IMR-90 (cell line): ENCODE results near the gene ELMO1. TPM values are rescaled to one million over a fixed set of nuclear protein-coding genes. Genes with fewer than 3 reads are reported as not detected.

Source experiments
- ATAC-seq: fragments of 200-7000 bp; cut with Tn5 transposase; 2 replicates; pipeline ENCODE4 v1.9.1; 2020; ENCODE audit warnings: low read depth, mild to moderate bottlenecking, moderate library complexity
- BruUV-seq: library from RNA; stranded (reverse); fragments of 400-500 nt; replicated peaks from 2 replicates; lab custom pipeline; 2021; lab: Mats Ljungman, UMichigan
- CTCF ChIA-PET: fragments of 300-600 bp; formaldehyde crosslinking; extraction: SDS; loops from one replicate; lab custom pipeline; 2021; ENCODE audit warnings: antibody characterized with exemption; lab: Yijun Ruan, JAX
- POLR2A ChIA-PET: fragments of 300-600 bp; sonication (Branson Sonifier 250); formaldehyde crosslinking; loops from one replicate; lab custom pipeline; 2022; ENCODE audit warnings: antibody characterized with exemption; ENCODE audit not compliant: unreplicated experiment; lab: Charles Lee
- DNase-seq: peaks from one replicate; pipeline ENCODE4 v3.0.0; 2013
- H2AFZ ChIP-seq: replicated peaks from 2 replicates; pipeline ENCODE3; 2013; ENCODE audit warnings: low read length, mild to moderate bottlenecking; ENCODE audit not compliant: poor library complexity
- H2AK5ac ChIP-seq: 2 replicates; pipeline ENCODE4 v1.6.1; 2013; ENCODE audit warnings: low read depth, low read length, inconsistent platforms
- H2AK9ac ChIP-seq: replicated peaks from 2 replicates; pipeline ENCODE3; 2013; ENCODE audit warnings: mild to moderate bottlenecking, low read depth, low read length, moderate library complexity; ENCODE audit not compliant: poor library complexity
- H2BK120ac ChIP-seq: 2 replicates; pipeline ENCODE4 v1.6.1; 2013; ENCODE audit warnings: low read depth, low read length, inconsistent platforms
- H2BK15ac ChIP-seq: 3 replicates; pipeline ENCODE4 v1.6.1; 2013; ENCODE audit warnings: low read depth, low read length, inconsistent platforms
- H2BK20ac ChIP-seq: 2 replicates; pipeline ENCODE4 v1.6.1; 2013; ENCODE audit warnings: low read depth, mild to moderate bottlenecking, inconsistent platforms, low read length, moderate library complexity
- H2BK5ac ChIP-seq: 2 replicates; pipeline ENCODE4 v1.6.1; 2013; ENCODE audit warnings: mild to moderate bottlenecking, low read depth, low read length, inconsistent platforms; ENCODE audit not compliant: poor library complexity, severe bottlenecking
- H3K14ac ChIP-seq: replicated peaks from 2 replicates; pipeline ENCODE4 v1.6.1; 2013; ENCODE audit warnings: low read depth, low read length, inconsistent platforms
- H3K18ac ChIP-seq: 2 replicates; pipeline ENCODE4 v1.6.1; 2013; ENCODE audit warnings: low read depth, low read length, control low read depth
- H3K23ac ChIP-seq: 2 replicates; pipeline ENCODE4 v1.6.1; 2013; ENCODE audit warnings: low read depth, low read length, inconsistent platforms
- H3K27ac ChIP-seq: 2 replicates; pipeline ENCODE4 v1.5.1; 2013; ENCODE audit warnings: mild to moderate bottlenecking, control low read depth, low read length; ENCODE audit not compliant: insufficient read depth
- H3K27me3 ChIP-seq: 2 replicates; pipeline ENCODE4 v1.6.1; 2013; ENCODE audit warnings: low read length; ENCODE audit not compliant: control insufficient read depth, insufficient read depth
- H3K36me3 ChIP-seq: 2 replicates; pipeline ENCODE4 v1.6.1; 2013; ENCODE audit warnings: low read length, mixed read lengths; ENCODE audit not compliant: control insufficient read depth, insufficient read depth
- H3K4ac ChIP-seq: 2 replicates; pipeline ENCODE4 v1.6.1; 2013; ENCODE audit warnings: low read depth, low read length, inconsistent platforms
- H3K4me1 ChIP-seq: 2 replicates; pipeline ENCODE4 v1.6.1; 2013; ENCODE audit warnings: low read length, mixed read lengths; ENCODE audit not compliant: control insufficient read depth, insufficient read depth
- H3K4me2 ChIP-seq: 2 replicates; pipeline ENCODE4 v1.6.1; 2013; ENCODE audit warnings: low read depth, mild to moderate bottlenecking, control low read depth, low read length, moderate library complexity
- H3K4me3 ChIP-seq: 2 replicates; pipeline ENCODE4 v1.5.1; 2013; ENCODE audit warnings: low read depth, mild to moderate bottlenecking, control low read depth, low read length, moderate library complexity; ENCODE audit not compliant: insufficient read depth
- H3K56ac ChIP-seq: 2 replicates; pipeline ENCODE4 v1.6.1; 2013; ENCODE audit warnings: low read length, inconsistent platforms; ENCODE audit not compliant: insufficient read depth; ENCODE audit errors: extremely low read depth
- H3K79me1 ChIP-seq, 2 experiments: 2 replicates each; pipeline ENCODE4 v1.6.1; 2013; ENCODE audit warnings: low read length in 2 of 2, inconsistent platforms in 1 of 2, low read depth in 1 of 2
- H3K9ac ChIP-seq: 2 replicates; pipeline ENCODE4 v1.6.1; 2013; ENCODE audit warnings: low read depth, low read length, control low read depth
- H3K9me1 ChIP-seq: 2 replicates; pipeline ENCODE4 v1.6.1; 2013; ENCODE audit warnings: low read length, inconsistent platforms; ENCODE audit not compliant: insufficient read depth
- H3K9me3 ChIP-seq: 2 replicates; pipeline ENCODE4 v1.6.1; 2013; ENCODE audit warnings: low read length; ENCODE audit not compliant: control insufficient read depth, insufficient read depth
- H4K20me1 ChIP-seq: 2 replicates; pipeline ENCODE4 v1.6.1; 2013; ENCODE audit warnings: low read length, inconsistent platforms; ENCODE audit not compliant: insufficient read depth
- H4K5ac ChIP-seq: 2 replicates; pipeline ENCODE4 v1.6.1; 2013; ENCODE audit warnings: mild to moderate bottlenecking, low read depth, low read length, control low read depth
- H4K8ac ChIP-seq, 2 experiments: 2 replicates each; pipeline ENCODE4 v1.6.1; 2013; ENCODE audit warnings: low read depth in 2 of 2, low read length in 2 of 2, control low read depth in 1 of 2, inconsistent platforms in 1 of 2
- H4K91ac ChIP-seq: 2 replicates; pipeline ENCODE4 v1.6.1; 2013; ENCODE audit warnings: low read depth, low read length, inconsistent platforms; ENCODE audit not compliant: insufficient read depth
- CHD1 ChIP-seq: IDR thresholded peaks from 2 replicates; pipeline ENCODE4 v1.6.1; 2012; ENCODE audit warnings: low read depth, low read length, improper control_type of control experiment
- FOS ChIP-seq: fragments of 150-350 bp; IDR thresholded peaks from 2 replicates; pipeline ENCODE4 v1.6.1; 2016; ENCODE audit warnings: low read depth, low read length
- MAFK ChIP-seq: IDR thresholded peaks from 2 replicates; pipeline ENCODE4 v1.6.1; 2012; ENCODE audit warnings: low read depth, low read length, improper control_type of control experiment
- RCOR1 ChIP-seq: IDR thresholded peaks from 2 replicates; pipeline ENCODE4 v1.6.1; 2012; ENCODE audit warnings: mild to moderate bottlenecking, low read length, improper control_type of control experiment; ENCODE audit not compliant: insufficient replicate concordance
- SMC3 ChIP-seq: fragments of 150-350 bp; IDR thresholded peaks from 2 replicates; pipeline ENCODE4 v1.6.1; 2016; ENCODE audit warnings: low read depth, mild to moderate bottlenecking, antibody characterized with exemption, low read length, moderate library complexity
- WGBS, 2 experiments: methylation state at CpG; one replicate each; pipeline versions ENCODE4 v1.1.5 to v1.1.7; 2013; ENCODE audit warnings: missing lambda C conversion rate in 2 of 2; ENCODE audit not compliant: insufficient read length in 1 of 2; ENCODE audit errors: extremely low coverage in 2 of 2; 5-methylcytosine and 5-hydroxymethylcytosine counted together
- dilution Hi-C: fragments of 300-500 bp; cut with HindIII; formaldehyde crosslinking; loops from one replicate; pipeline ENCODE4 v1.14.3; 2018; ENCODE audit warnings: low sequenced_read_pairs; ENCODE audit not compliant: unreplicated experiment
- in situ Hi-C: fragments of 300-500 bp; cut with MboI; formaldehyde crosslinking; loops from 3 replicates; pipeline ENCODE4 v1.14.3; 2019; ENCODE audit warnings: low sequenced_read_pairs, inconsistent platforms, mixed read lengths
- intact Hi-C: fragments of 100-400 bp; cut with micrococcal nuclease; formaldehyde crosslinking; loops from 2 replicates; pipeline ENCODE4 v1.10.0; 2022
- polyA plus RNA-seq, 3 experiments: library from polyadenylated mRNA; depleted of rRNA; stranded (reverse); fragments of >200 nt; gene quantifications; 2 replicates each; pipeline ENCODE4 v1.2.3, GENCODE V29; 2012; ENCODE audit warnings: low replicate concordance in 1 of 3
- total RNA-seq: library from RNA; depleted of rRNA; stranded (reverse); fragments of >200 nt; gene quantifications from 2 replicates; pipeline ENCODE4 v1.2.3, GENCODE V29; 2012

Gene ELMO1
- total and polyA plus RNA-seq, 2 of the 4 experiments (the other 2 are of a cell fraction): 0.03 TPM; not detected in 1

DNA sequence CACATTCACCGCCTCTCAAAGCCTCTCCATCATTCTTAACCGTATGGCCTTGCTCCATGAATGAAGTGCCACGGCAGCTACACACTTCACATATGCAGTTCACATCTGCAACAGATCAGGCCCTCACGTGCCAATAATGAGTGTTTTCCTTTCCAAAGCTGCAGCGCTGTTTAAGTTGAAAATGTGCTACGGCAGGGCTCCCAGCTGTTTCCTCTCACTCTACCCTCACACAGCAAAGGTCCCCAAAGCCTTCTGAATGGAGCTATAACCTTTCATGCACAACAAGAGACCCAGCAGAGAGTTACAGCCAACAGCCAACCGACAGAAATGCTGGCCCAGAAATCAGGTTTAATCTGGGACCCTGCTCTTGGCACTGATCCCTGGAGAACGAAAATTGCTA lies 236.1 kb downstream of the ELMO1 start:
- H2AK9ac ChIP-seq: no peak overlapping the region
- H3K9ac ChIP-seq: no peak overlapping the region
- H4K5ac ChIP-seq: no peak overlapping the region
- no peaks in the 10 kb centered on the region for H3K79me1 ChIP-seq
- intact Hi-C loops (no loop called here), dilution Hi-C loops (no loop called here), in situ Hi-C loops (loop anchor here (25.0 kb wide), 1 partner anchor 625 kb away; the partner anchor contains the start of gene NME8)
- H2AK5ac ChIP-seq: no peak overlapping the region
- H3K4me1 ChIP-seq: peaks cover 2% of the 10 kb centered on the region; the same call in 1 of the 2 replicates
- no peak overlapping the region for H2AFZ ChIP-seq
- no peak overlapping the region for H3K27ac ChIP-seq
- no peaks in the 10 kb centered on the region for H3K36me3 ChIP-seq
- ATAC-seq (no peak), DNase-seq (no peak)
- no peak overlapping the region for H2BK15ac ChIP-seq
- no peak overlapping the region for H3K18ac ChIP-seq
- 20% methylated on average over 1 of the region's 8 CpGs; no CpG with 5 or more reads in 1 of the 2 experiments for WGBS, 2 experiments
- no peak overlapping the region for H2BK5ac ChIP-seq
- no peak overlapping the region for H4K8ac ChIP-seq
- ChIA-PET POLR2A (no interaction called here), CTCF (no interaction called here)
- BruUV-seq: no TSS peak
- H3K27me3 ChIP-seq: no peaks in the 10 kb centered on the region
- no peaks in the 10 kb centered on the region; the same call in 1 of the 2 replicates for H3K9me1 ChIP-seq
- no peak overlapping the region for H3K4me3 ChIP-seq
- no peak overlapping the region for H3K23ac ChIP-seq
- H3K56ac ChIP-seq: no peak overlapping the region
- no peak overlapping the region for H3K4ac ChIP-seq
- H3K4me2 ChIP-seq: no peak overlapping the region
- H4K20me1 ChIP-seq: no peaks in the 10 kb centered on the region
- H3K14ac ChIP-seq: no peak overlapping the region
- no peak overlapping the region for H4K91ac ChIP-seq
- H2BK20ac ChIP-seq: no peak overlapping the region
- TF ChIP-seq SMC3 (no peak), FOS (no peak), MAFK (no peak), CHD1 (no peak), RCOR1 (no peak)
- H3K9me3 ChIP-seq: no peaks in the 10 kb centered on the region
- H2BK120ac ChIP-seq: no peak overlapping the region
